Endodermal cell (in vitro differentiated cells): ENCODE results near the gene C1orf35. TPM values are rescaled to one million over a fixed set of nuclear protein-coding genes. Genes with fewer than 3 reads are reported as not detected.
A peak's percentile ranks its signal among the peaks of the same experiment; 100 is the strongest.

ENCODE experiments used
- DNase-seq: peaks from one replicate; pipeline ENCODE4 v3.0.0-alpha.2; 2017
- H3K27ac ChIP-seq: 2 replicates; pipeline ENCODE4 v1.5.1; 2013; ENCODE audit warnings: mild to moderate bottlenecking, low read depth, low read length, moderate library complexity
- H3K27me3 ChIP-seq: 2 replicates; pipeline ENCODE4 v1.6.1; 2013; ENCODE audit warnings: mild to moderate bottlenecking, low read length, moderate library complexity; ENCODE audit not compliant: insufficient read depth, control insufficient read depth, poor library complexity, severe bottlenecking
- H3K36me3 ChIP-seq: 2 replicates; pipeline ENCODE4 v1.7.0; 2013; ENCODE audit warnings: mild to moderate bottlenecking, low read length, moderate library complexity; ENCODE audit not compliant: control insufficient read depth, insufficient read depth
- H3K4me1 ChIP-seq: one replicate; pipeline ENCODE4 v1.7.0; 2013; ENCODE audit warnings: low read length; ENCODE audit not compliant: control insufficient read depth, insufficient read depth
- H3K4me3 ChIP-seq: 2 replicates; pipeline ENCODE4 v1.5.1; 2013; ENCODE audit warnings: mild to moderate bottlenecking, low read length, moderate library complexity
- H3K9ac ChIP-seq: 2 replicates; pipeline ENCODE4 v1.6.1; 2013; ENCODE audit warnings: mild to moderate bottlenecking, low read length, moderate library complexity; ENCODE audit not compliant: poor library complexity, severe bottlenecking; ENCODE audit errors: extremely low read depth
- H3K9me3 ChIP-seq: 2 replicates; pipeline ENCODE4 v1.6.1; 2013; ENCODE audit warnings: mild to moderate bottlenecking, low read length, moderate library complexity; ENCODE audit not compliant: control insufficient read depth
- H3K27ac Mint-ChIP-seq: 2 replicates; pipeline ENCODE4 v1.8.0; 2020; ENCODE audit warnings: mixed read lengths
- H3K27me3 Mint-ChIP-seq: 2 replicates; pipeline ENCODE4 v1.8.0; 2021; ENCODE audit warnings: mild to moderate bottlenecking, mixed read lengths; ENCODE audit not compliant: insufficient read depth
- H3K36me3 Mint-ChIP-seq: 2 replicates; pipeline ENCODE4 v1.8.0; 2020; ENCODE audit warnings: low read depth, mixed read lengths
- H3K4me1 Mint-ChIP-seq: 2 replicates; pipeline ENCODE4 v1.8.0; 2020; ENCODE audit warnings: mixed read lengths
- H3K4me3 Mint-ChIP-seq: 2 replicates; pipeline ENCODE4 v1.8.0; 2020; ENCODE audit warnings: mild to moderate bottlenecking, moderate library complexity, mixed read lengths
- H3K9me3 Mint-ChIP-seq: 2 replicates; pipeline ENCODE4 v1.8.0; 2020; ENCODE audit warnings: mild to moderate bottlenecking, mixed read lengths
- WGBS, 2 experiments: methylation state at CpG; one replicate each; pipeline versions ENCODE4 v1.1.5 to v1.1.7; 2013; ENCODE audit warnings: missing lambda C conversion rate in 2 of 2, mixed read lengths in 1 of 2; ENCODE audit not compliant: insufficient coverage in 1 of 2, insufficient read length in 1 of 2; 5-methylcytosine and 5-hydroxymethylcytosine counted together
- total RNA-seq, 2 donors: library from RNA; stranded (reverse); fragmentation: NEBNext Ultra II Directional in 1 of 2; extraction: Animal tissue kit (Norgen Biotek cat#: 25700) in 1 of 2; gene quantifications; 2 replicates in 1 of 2; 3 replicates in 1 of 2; pipeline ENCODE4 v1.2.1, GENCODE V29; 2021
- TF ChIP-seq, protein P1 (sequence below): fragments of 200-600 bp; sonication (generic); conservative IDR thresholded peaks from 2 replicates; pipeline ENCODE4 v1.5.0; 2021; ENCODE audit warnings: antibody characterized with exemption, mild to moderate bottlenecking

The C1orf35 gene
- total RNA-seq, 2 donors from 2014 or later: 31.6 to 34.0 TPM

DNA sequence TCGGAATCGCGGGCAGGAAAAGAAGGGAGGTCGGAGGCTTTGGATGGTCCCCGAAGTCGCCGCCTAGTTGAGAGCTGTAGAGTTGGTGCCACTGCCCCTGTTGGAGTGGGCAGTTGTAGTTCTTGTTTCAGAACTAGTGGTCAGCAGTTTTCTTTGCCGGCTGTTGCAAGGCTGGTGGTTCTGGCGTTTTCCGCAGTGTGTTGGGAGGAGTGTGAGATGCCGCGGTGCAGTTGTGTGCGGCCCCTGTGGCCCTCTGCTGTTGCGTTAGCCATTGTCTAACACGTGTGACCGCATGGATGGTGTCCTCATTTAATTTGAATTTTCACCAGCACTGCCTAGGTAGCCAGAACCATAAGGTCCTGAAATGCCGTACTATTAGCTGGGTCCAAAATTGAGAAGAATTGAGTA is 19.2 kb downstream of the C1orf35 start:
- no peak for DNase-seq
- Mint-ChIP-seq H3K4me1 (peaks cover 47% of the 10 kb centered on the region), H3K27ac (peak overlapping the region; percentile 100), H3K9me3 (no peaks in the 10 kb centered on the region), H3K36me3 (peaks cover 25% of the 10 kb centered on the region), H3K4me3 (peak overlapping the region; percentile 99), H3K27me3 (peaks cover 3% of the 10 kb centered on the region)
- Histone ChIP-seq H3K4me3 (peak overlapping the region; percentile 96), H3K27ac (no peak overlapping the region), H3K9me3 (no peaks in the 10 kb centered on the region), H3K27me3 (no peaks in the 10 kb centered on the region), H3K4me1 (peaks cover 28% of the 10 kb centered on the region), H3K36me3 (peaks cover 34% of the 10 kb centered on the region), H3K9ac (peak overlapping the region; percentile 99)
- WGBS, 2 experiments: 10 to 21% methylated on average over 13 to 17 of the region's 17 CpGs
- TF ChIP-seq, protein P1, sequence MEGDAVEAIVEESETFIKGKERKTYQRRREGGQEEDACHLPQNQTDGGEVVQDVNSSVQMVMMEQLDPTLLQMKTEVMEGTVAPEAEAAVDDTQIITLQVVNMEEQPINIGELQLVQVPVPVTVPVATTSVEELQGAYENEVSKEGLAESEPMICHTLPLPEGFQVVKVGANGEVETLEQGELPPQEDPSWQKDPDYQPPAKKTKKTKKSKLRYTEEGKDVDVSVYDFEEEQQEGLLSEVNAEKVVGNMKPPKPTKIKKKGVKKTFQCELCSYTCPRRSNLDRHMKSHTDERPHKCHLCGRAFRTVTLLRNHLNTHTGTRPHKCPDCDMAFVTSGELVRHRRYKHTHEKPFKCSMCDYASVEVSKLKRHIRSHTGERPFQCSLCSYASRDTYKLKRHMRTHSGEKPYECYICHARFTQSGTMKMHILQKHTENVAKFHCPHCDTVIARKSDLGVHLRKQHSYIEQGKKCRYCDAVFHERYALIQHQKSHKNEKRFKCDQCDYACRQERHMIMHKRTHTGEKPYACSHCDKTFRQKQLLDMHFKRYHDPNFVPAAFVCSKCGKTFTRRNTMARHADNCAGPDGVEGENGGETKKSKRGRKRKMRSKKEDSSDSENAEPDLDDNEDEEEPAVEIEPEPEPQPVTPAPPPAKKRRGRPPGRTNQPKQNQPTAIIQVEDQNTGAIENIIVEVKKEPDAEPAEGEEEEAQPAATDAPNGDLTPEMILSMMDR: no peak

GRCh38 chr1:228082918-228083870 is 19.9 kb downstream of the C1orf35 start:
- peak overlapping the region; percentile 87 for H3K27ac ChIP-seq
- peaks cover 44% of the 10 kb centered on the region for H3K4me1 Mint-ChIP-seq
- peaks cover 27% of the 10 kb centered on the region for H3K36me3 ChIP-seq
- WGBS, 2 experiments: 0 to 1% methylated on average over 22 to 79 of the region's 79 CpGs
- H3K4me3 Mint-ChIP-seq: peak overlapping the region; percentile 99
- no peaks in the 10 kb centered on the region for H3K27me3 ChIP-seq
- DNase-seq: peak; percentile 72
- H3K4me1 ChIP-seq: peaks cover 25% of the 10 kb centered on the region
- peak overlapping the region; percentile 99 for H3K9ac ChIP-seq
- no peaks in the 10 kb centered on the region for H3K9me3 ChIP-seq
- H3K27me3 Mint-ChIP-seq: peaks cover 10% of the 10 kb centered on the region
- TF ChIP-seq, protein P1: no peak
- peaks cover 20% of the 10 kb centered on the region for H3K36me3 Mint-ChIP-seq
- H3K4me3 ChIP-seq: peak overlapping the region; percentile 96
- H3K9me3 Mint-ChIP-seq: no peaks in the 10 kb centered on the region
- H3K27ac Mint-ChIP-seq: peak overlapping the region; percentile 100

GRCh38 chr1:228082214-228082917 is 20.8 kb downstream of the C1orf35 start, which contains the start of gene ARF1:
ARF1 (plus strand) TSS chr1:228082708; CDS start chr1:228097115, 14,407 bp downstream.
- WGBS, 2 experiments: 0% methylated on average over 33 to 87 of the region's 87 CpGs
- Mint-ChIP-seq H3K36me3 (peaks cover 14% of the 10 kb centered on the region), H3K4me3 (peak within 1 kb of the TSS; percentile 99), H3K9me3 (no peaks in the 10 kb centered on the region), H3K27me3 (peaks cover 17% of the 10 kb centered on the region), H3K27ac (peak within 1 kb of the TSS; percentile 100), H3K4me1 (peaks cover 36% of the 10 kb centered on the region)
- Histone ChIP-seq H3K4me3 (peak within 1 kb of the TSS; percentile 96), H3K4me1 (peaks cover 19% of the 10 kb centered on the region), H3K9me3 (no peaks in the 10 kb centered on the region), H3K27ac (peak within 1 kb of the TSS; percentile 87), H3K27me3 (no peaks in the 10 kb centered on the region), H3K36me3 (peaks cover 19% of the 10 kb centered on the region), H3K9ac (peak within 1 kb of the TSS; percentile 99)
- TF ChIP-seq, protein P1: no peak
- DNase-seq: peak; percentile 96
